ENCODE results near the gene LZTR1.

Gene LZTR1

GRCh38 chr22:20990184-20991180, 8.4 kb downstream of the LZTR1 start:
- TF ChIP-seq, protein P1, sequence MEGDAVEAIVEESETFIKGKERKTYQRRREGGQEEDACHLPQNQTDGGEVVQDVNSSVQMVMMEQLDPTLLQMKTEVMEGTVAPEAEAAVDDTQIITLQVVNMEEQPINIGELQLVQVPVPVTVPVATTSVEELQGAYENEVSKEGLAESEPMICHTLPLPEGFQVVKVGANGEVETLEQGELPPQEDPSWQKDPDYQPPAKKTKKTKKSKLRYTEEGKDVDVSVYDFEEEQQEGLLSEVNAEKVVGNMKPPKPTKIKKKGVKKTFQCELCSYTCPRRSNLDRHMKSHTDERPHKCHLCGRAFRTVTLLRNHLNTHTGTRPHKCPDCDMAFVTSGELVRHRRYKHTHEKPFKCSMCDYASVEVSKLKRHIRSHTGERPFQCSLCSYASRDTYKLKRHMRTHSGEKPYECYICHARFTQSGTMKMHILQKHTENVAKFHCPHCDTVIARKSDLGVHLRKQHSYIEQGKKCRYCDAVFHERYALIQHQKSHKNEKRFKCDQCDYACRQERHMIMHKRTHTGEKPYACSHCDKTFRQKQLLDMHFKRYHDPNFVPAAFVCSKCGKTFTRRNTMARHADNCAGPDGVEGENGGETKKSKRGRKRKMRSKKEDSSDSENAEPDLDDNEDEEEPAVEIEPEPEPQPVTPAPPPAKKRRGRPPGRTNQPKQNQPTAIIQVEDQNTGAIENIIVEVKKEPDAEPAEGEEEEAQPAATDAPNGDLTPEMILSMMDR (conservative IDR thresholded peaks at IDR 0.05), result no peak
- H3K27ac ChIP-seq, result no peak overlapping the region

DNA sequence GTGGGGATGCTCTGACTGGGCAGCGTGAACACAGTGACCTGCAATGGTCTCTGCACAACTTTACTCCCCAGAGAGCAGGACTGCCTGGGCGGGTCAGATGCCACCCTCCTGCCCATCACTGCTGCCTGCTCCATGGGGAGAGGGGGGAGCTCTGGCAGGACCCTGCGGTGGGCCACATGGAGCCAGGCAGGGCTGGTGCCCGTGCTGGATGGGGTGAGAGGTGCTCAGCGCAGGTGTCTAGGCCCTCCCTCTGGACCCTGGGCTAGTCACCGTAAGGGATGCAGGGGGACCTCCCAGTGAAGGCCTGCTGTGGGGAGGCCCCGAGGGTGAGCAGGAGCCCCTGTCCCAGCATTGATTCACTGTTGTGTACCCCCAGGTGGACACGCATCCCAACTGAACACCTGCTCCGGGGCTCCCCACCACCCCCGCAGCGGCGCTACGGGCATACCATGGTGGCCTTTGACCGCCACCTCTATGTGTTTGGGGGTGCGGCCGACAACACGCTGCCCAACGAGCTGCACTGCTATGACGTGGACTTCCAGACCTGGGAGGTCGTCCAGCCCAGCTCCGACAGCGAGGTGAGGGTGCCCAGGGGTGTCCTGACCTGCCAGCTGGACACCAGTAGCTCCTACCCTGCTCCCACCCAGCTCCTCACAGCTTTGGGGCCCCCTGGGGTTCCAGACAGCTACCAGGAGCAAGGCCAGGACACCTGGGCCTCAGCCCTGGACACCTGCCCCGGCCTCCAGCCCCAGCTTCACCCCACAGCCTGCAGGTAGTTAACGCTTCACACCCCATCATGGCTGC, 9.4 kb downstream of the LZTR1 start:
- TF ChIP-seq, protein P1 (conservative IDR thresholded peaks at IDR 0.05), result no peak
- no peak overlapping the region for H3K27ac ChIP-seq

DNA sequence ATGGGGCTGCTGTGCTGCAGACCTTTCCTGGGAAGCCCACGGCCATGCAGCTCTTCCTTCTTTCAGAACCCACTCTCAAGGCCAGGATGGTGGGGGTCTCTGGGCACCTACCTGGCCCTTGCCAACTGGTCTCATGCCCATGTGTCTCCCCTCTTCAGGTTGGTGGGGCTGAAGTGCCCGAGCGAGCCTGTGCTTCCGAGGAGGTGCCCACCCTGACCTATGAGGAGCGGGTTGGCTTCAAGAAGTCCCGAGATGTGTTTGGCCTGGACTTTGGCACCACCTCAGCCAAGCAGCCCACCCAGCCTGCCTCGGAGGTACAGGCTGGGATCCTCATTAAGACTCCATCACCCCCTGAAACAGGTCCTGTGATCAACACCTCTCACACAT, 10.0 kb downstream of the LZTR1 start:
- TF ChIP-seq, protein P1 (conservative IDR thresholded peaks at IDR 0.05), result no peak

GRCh38 chr22:20992456-20993303, 10.6 kb downstream of the LZTR1 start:
- no peak overlapping the region for H3K27ac ChIP-seq
- TF ChIP-seq, protein P1 (conservative IDR thresholded peaks at IDR 0.05), result no peak

More for the DNA sequence above, 10.0 kb downstream of the LZTR1 start:
- no peak overlapping the region for H3K27ac ChIP-seq

- no peak overlapping the region for H3K27ac ChIP-seq
- TF ChIP-seq, protein P1 (conservative IDR thresholded peaks at IDR 0.05), result no peak
Measured at GRCh38 chr22:20993304-20994127, 11.4 kb downstream of the LZTR1 start.

- TF ChIP-seq, protein P1 (conservative IDR thresholded peaks at IDR 0.05), result no peak
- H3K27ac ChIP-seq, result no peak overlapping the region
Measured at GRCh38 chr22:20994128-20994901, 12.2 kb downstream of the LZTR1 start.

All from VCaP (cell line).